ENCODE data around the gene SBF2.

SBF2 gene

DNA sequence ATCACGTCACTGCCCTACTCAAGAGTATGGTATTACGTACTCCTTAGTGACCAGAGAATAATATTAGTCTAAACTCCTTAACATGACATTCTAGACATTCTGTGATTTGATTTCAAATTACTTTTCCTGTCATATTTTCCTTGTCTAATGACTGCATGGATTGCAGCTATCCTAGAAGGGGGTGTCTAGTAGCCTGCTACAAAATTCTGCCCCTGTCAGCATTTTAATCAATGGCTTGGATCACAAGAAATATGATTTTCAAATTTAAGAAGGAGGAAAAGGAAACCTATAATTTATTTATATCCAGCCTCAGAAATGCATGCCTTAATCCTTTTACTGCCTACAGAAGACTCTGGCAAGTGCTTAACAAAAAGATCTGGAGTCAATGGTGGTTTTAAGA is 413.4 kb downstream of the SBF2 start:
- TF ChIP-seq, protein P1, sequence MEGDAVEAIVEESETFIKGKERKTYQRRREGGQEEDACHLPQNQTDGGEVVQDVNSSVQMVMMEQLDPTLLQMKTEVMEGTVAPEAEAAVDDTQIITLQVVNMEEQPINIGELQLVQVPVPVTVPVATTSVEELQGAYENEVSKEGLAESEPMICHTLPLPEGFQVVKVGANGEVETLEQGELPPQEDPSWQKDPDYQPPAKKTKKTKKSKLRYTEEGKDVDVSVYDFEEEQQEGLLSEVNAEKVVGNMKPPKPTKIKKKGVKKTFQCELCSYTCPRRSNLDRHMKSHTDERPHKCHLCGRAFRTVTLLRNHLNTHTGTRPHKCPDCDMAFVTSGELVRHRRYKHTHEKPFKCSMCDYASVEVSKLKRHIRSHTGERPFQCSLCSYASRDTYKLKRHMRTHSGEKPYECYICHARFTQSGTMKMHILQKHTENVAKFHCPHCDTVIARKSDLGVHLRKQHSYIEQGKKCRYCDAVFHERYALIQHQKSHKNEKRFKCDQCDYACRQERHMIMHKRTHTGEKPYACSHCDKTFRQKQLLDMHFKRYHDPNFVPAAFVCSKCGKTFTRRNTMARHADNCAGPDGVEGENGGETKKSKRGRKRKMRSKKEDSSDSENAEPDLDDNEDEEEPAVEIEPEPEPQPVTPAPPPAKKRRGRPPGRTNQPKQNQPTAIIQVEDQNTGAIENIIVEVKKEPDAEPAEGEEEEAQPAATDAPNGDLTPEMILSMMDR (IDR thresholded peaks at IDR 0.05; ENCODE audit: low read depth, low read length, poor library complexity, severe bottlenecking), result no peak
- no peak for TF ChIP-seq EZH2phosphoT487 (IDR thresholded peaks at IDR 0.05; ENCODE audit: borderline replicate concordance, low read length)
- H4K20me1 ChIP-seq (ENCODE audit: control insufficient read depth, insufficient read depth, low read depth, low read length), result no peaks in the 10 kb centered on the region

GRCh38 chr11:9878936-9879335 is 415.1 kb downstream of the SBF2 start:
- no peaks in the 10 kb centered on the region for H3K79me2 ChIP-seq (ENCODE audit: control insufficient read depth, low read length)
- H3K9me3 ChIP-seq (ENCODE audit: control insufficient read depth, insufficient read depth, low read length), result no peaks in the 10 kb centered on the region
- no peaks in the 10 kb centered on the region for H3K4me1 ChIP-seq (ENCODE audit: control insufficient read depth, low read length)
- no peak overlapping the region for H3K4me2 ChIP-seq (ENCODE audit: low read length)
- H3K27ac ChIP-seq (ENCODE audit: low read depth, low read length), result no peak overlapping the region
- H3K4me3 ChIP-seq (ENCODE audit: low read length), result no peak overlapping the region
- H3K9me2 ChIP-seq (replicated peaks; ENCODE audit: control insufficient read depth, low read length), result no peaks in the 10 kb centered on the region
- no peaks in the 10 kb centered on the region for H4K20me1 ChIP-seq (ENCODE audit: control insufficient read depth, insufficient read depth, low read depth, low read length)
- no peaks in the 10 kb centered on the region for H3K27me3 ChIP-seq (ENCODE audit: control insufficient read depth, low read length)
- no peaks in the 10 kb centered on the region for H3K36me3 ChIP-seq (ENCODE audit: control insufficient read depth, low read length)
- TF ChIP-seq, protein P1 (IDR thresholded peaks at IDR 0.05; ENCODE audit: low read depth, low read length, poor library complexity, severe bottlenecking), result no peak
- TF ChIP-seq EZH2phosphoT487 (IDR thresholded peaks at IDR 0.05; ENCODE audit: borderline replicate concordance, low read length), result no peak
- H3F3A ChIP-seq (ENCODE audit: control insufficient read depth, insufficient read depth), result no peaks in the 10 kb centered on the region

More for the DNA sequence above, 413.4 kb downstream of the SBF2 start:
- H3K9me3 ChIP-seq (ENCODE audit: control insufficient read depth, insufficient read depth, low read length), result no peaks in the 10 kb centered on the region
- no peaks in the 10 kb centered on the region for H3K79me2 ChIP-seq (ENCODE audit: control insufficient read depth, low read length)
- H3K4me3 ChIP-seq (ENCODE audit: low read length), result no peak overlapping the region
- no peak overlapping the region for H3K27ac ChIP-seq (ENCODE audit: low read depth, low read length)
- no peak overlapping the region for H3K4me2 ChIP-seq (ENCODE audit: low read length)
- H3K9me2 ChIP-seq (replicated peaks; ENCODE audit: control insufficient read depth, low read length), result no peaks in the 10 kb centered on the region
- no peaks in the 10 kb centered on the region for H3F3A ChIP-seq (ENCODE audit: control insufficient read depth, insufficient read depth)
- no peaks in the 10 kb centered on the region for H3K27me3 ChIP-seq (ENCODE audit: control insufficient read depth, low read length)
- no peaks in the 10 kb centered on the region for H3K36me3 ChIP-seq (ENCODE audit: control insufficient read depth, low read length)
- no peaks in the 10 kb centered on the region for H3K4me1 ChIP-seq (ENCODE audit: control insufficient read depth, low read length)

- Histone ChIP-seq H3K4me1 (ENCODE audit: control insufficient read depth, low read length) (no peaks in the 10 kb centered on the region), H3K79me2 (ENCODE audit: control insufficient read depth, low read length) (no peaks in the 10 kb centered on the region), H3K4me3 (ENCODE audit: low read length) (no peak overlapping the region), H3K27ac (ENCODE audit: low read depth, low read length) (no peak overlapping the region), H3K4me2 (ENCODE audit: low read length) (no peak overlapping the region), H3K27me3 (ENCODE audit: control insufficient read depth, low read length) (no peaks in the 10 kb centered on the region), H3F3A (ENCODE audit: control insufficient read depth, insufficient read depth) (no peaks in the 10 kb centered on the region), H3K9me3 (ENCODE audit: control insufficient read depth, insufficient read depth, low read length) (no peaks in the 10 kb centered on the region), H3K9me2 (replicated peaks; ENCODE audit: control insufficient read depth, low read length) (no peaks in the 10 kb centered on the region), H3K36me3 (ENCODE audit: control insufficient read depth, low read length) (no peaks in the 10 kb centered on the region), H4K20me1 (ENCODE audit: control insufficient read depth, insufficient read depth, low read depth, low read length) (no peaks in the 10 kb centered on the region)
- TF ChIP-seq EZH2phosphoT487 (IDR thresholded peaks at IDR 0.05; ENCODE audit: borderline replicate concordance, low read length), result no peak
- TF ChIP-seq, protein P1 (IDR thresholded peaks at IDR 0.05; ENCODE audit: low read depth, low read length, poor library complexity, severe bottlenecking), result no peak
These were observed 417.7 kb downstream of the SBF2 start for GRCh38 chr11:9876331-9876730.

- TF ChIP-seq, protein P1 (IDR thresholded peaks at IDR 0.05; ENCODE audit: low read depth, low read length, poor library complexity, severe bottlenecking), result no peak
- no peak for TF ChIP-seq EZH2phosphoT487 (IDR thresholded peaks at IDR 0.05; ENCODE audit: borderline replicate concordance, low read length)
- no peaks in the 10 kb centered on the region for H3K4me1 ChIP-seq (ENCODE audit: control insufficient read depth, low read length)
- no peaks in the 10 kb centered on the region for H4K20me1 ChIP-seq (ENCODE audit: control insufficient read depth, insufficient read depth, low read depth, low read length)
- no peak overlapping the region for H3K4me2 ChIP-seq (ENCODE audit: low read length)
- H3K9me3 ChIP-seq (ENCODE audit: control insufficient read depth, insufficient read depth, low read length), result no peaks in the 10 kb centered on the region
- H3K36me3 ChIP-seq (ENCODE audit: control insufficient read depth, low read length), result no peaks in the 10 kb centered on the region
- H3K9me2 ChIP-seq (replicated peaks; ENCODE audit: control insufficient read depth, low read length), result no peaks in the 10 kb centered on the region
- H3K27ac ChIP-seq (ENCODE audit: low read depth, low read length), result no peak overlapping the region
- no peak overlapping the region for H3K4me3 ChIP-seq (ENCODE audit: low read length)
- H3K27me3 ChIP-seq (ENCODE audit: control insufficient read depth, low read length), result no peaks in the 10 kb centered on the region
- no peaks in the 10 kb centered on the region for H3F3A ChIP-seq (ENCODE audit: control insufficient read depth, insufficient read depth)
- no peaks in the 10 kb centered on the region for H3K79me2 ChIP-seq (ENCODE audit: control insufficient read depth, low read length)
These were observed 418.2 kb downstream of the SBF2 start for GRCh38 chr11:9875862-9876261.
